Natural killer cell (primary cell): ENCODE data around the gene WARS2. TPM values are rescaled to one million over a fixed set of nuclear protein-coding genes. Genes with fewer than 3 reads are reported as not detected.

Source experiments
- ATAC-seq, 3 donors: fragments of 150-1000 bp in 2 of 3; fragments of 200-7000 bp in 1 of 3; cut with Tn5 transposase; 1 replicate in 1 of 3; 2 replicates in 2 of 3; pipeline ENCODE4 v1.10.0; 2021; ENCODE audit warnings: mild to moderate bottlenecking in 2 of 3, moderate library complexity in 2 of 3
- DNase-seq, 2 donors: peaks; one replicate each; pipeline versions ENCODE4 v3.0.0 to v3.0.0-alpha.2; 2013 to 2021; ENCODE audit warnings: mixed read lengths in 1 of 2
- H3K27ac ChIP-seq: one replicate; pipeline ENCODE4 v1.5.1; 2013; ENCODE audit warnings: mild to moderate bottlenecking, low read length
- H3K27me3 ChIP-seq: one replicate; pipeline ENCODE4 v1.6.1; 2013; ENCODE audit warnings: low read length; ENCODE audit not compliant: control insufficient read depth, insufficient read depth
- H3K36me3 ChIP-seq: one replicate; pipeline ENCODE4 v1.6.1; 2013; ENCODE audit warnings: low read length; ENCODE audit not compliant: control insufficient read depth, insufficient read depth
- H3K4me1 ChIP-seq: one replicate; pipeline ENCODE4 v1.6.1; 2013; ENCODE audit warnings: low read length; ENCODE audit not compliant: control insufficient read depth, insufficient read depth
- H3K4me3 ChIP-seq: one replicate; pipeline ENCODE4 v1.5.1; 2013; ENCODE audit warnings: low read length
- H3K9me3 ChIP-seq: one replicate; pipeline ENCODE4 v1.6.1; 2013; ENCODE audit warnings: low read length; ENCODE audit not compliant: control insufficient read depth, insufficient read depth
- H3K27ac Mint-ChIP-seq, 2 donors: one replicate each; pipeline ENCODE4 v1.8.0; 2022; ENCODE audit warnings: mild to moderate bottlenecking in 2 of 2, mixed read lengths in 2 of 2, moderate library complexity in 1 of 2
- H3K27me3 Mint-ChIP-seq, 2 donors: one replicate each; pipeline ENCODE4 v1.8.0; 2022; ENCODE audit warnings: low read depth in 2 of 2, mixed read lengths in 2 of 2
- H3K36me3 Mint-ChIP-seq: one replicate; pipeline ENCODE4 v1.8.0; 2022; ENCODE audit warnings: mixed read lengths
- H3K4me1 Mint-ChIP-seq, 2 donors: one replicate each; pipeline ENCODE4 v1.8.0; 2022; ENCODE audit warnings: mixed read lengths in 2 of 2
- H3K4me3 Mint-ChIP-seq: one replicate; pipeline ENCODE4 v1.8.0; 2022; ENCODE audit warnings: mild to moderate bottlenecking, moderate library complexity, mixed read lengths
- H3K9me3 Mint-ChIP-seq, 2 donors: one replicate each; pipeline ENCODE4 v1.8.0; 2022; ENCODE audit warnings: mixed read lengths in 2 of 2
- CTCF ChIP-seq: fragments of 200-600 bp; IDR thresholded peaks from one replicate; pipeline ENCODE4 v1.8.0; 2022; ENCODE audit warnings: antibody characterized with exemption
- WGBS: methylation state at CpG from one replicate; pipeline ENCODE4 v1.1.7; 2013; ENCODE audit warnings: missing lambda C conversion rate; ENCODE audit not compliant: insufficient coverage; 5-methylcytosine and 5-hydroxymethylcytosine counted together
- intact Hi-C: fragments of 100-400 bp; cut with micrococcal nuclease; formaldehyde crosslinking; loops from one replicate; pipeline ENCODE4 v1.14.2; 2022
- total RNA-seq, 4 donors: library from RNA; stranded (reverse); fragments of 120-200 nt in 1 of 4; gene quantifications; one replicate each; pipeline versions ENCODE4 v1.2.3 to v1.2.4, GENCODE V29; 2013 to 2022

The WARS2 gene
- total RNA-seq, 3 donors from 2014 or later (not counting 1 experiment from before 2014, with no cell fraction given), result 24.3 to 46.3 (median 41.0) TPM

GRCh38 chr1:119015547-119015946, 124.9 kb downstream of the WARS2 start:
- no peaks in the 10 kb centered on the region for H3K4me1 ChIP-seq

GRCh38 chr1:119012383-119012782, 128.1 kb downstream of the WARS2 start:
- H3K27me3 Mint-ChIP-seq, result peaks cover 35 to 39% of the 10 kb centered on the region in 2 donors
- H3K27ac Mint-ChIP-seq, result no peak overlapping the region
- H3K4me3 Mint-ChIP-seq, result no peak overlapping the region
- ATAC-seq (no peak), DNase-seq (no peak)
- H3K27ac ChIP-seq, result no peak overlapping the region
- peaks cover 16% of the 10 kb centered on the region for H3K27me3 ChIP-seq
- H3K9me3 Mint-ChIP-seq, result peaks cover 4 to 10% of the 10 kb centered on the region in 2 donors
- peaks cover 27% of the 10 kb centered on the region for H3K36me3 Mint-ChIP-seq
- H3K36me3 ChIP-seq, result no peaks in the 10 kb centered on the region
- H3K4me1 ChIP-seq, result peaks cover 9% of the 10 kb centered on the region
- intact Hi-C loops, result no loop called here
- H3K9me3 ChIP-seq, result peaks cover 2% of the 10 kb centered on the region
- peaks cover 11 to 13% of the 10 kb centered on the region in 2 donors for H3K4me1 Mint-ChIP-seq
- TF ChIP-seq CTCF, result no peak
- WGBS, result 89% methylated on average over 5 of the region's 5 CpGs
- H3K4me3 ChIP-seq, result no peak overlapping the region

More at GRCh38 chr1:119015547-119015946, 124.9 kb downstream of the WARS2 start:
- no peaks in the 10 kb centered on the region for H3K27me3 ChIP-seq
- no peak overlapping the region for H3K27ac Mint-ChIP-seq
- H3K4me3 Mint-ChIP-seq, result no peak overlapping the region
- H3K27me3 Mint-ChIP-seq, result peaks cover 15 to 20% of the 10 kb centered on the region in 2 donors
- H3K4me3 ChIP-seq, result no peak overlapping the region
- peaks cover 26% of the 10 kb centered on the region for H3K36me3 Mint-ChIP-seq
- intact Hi-C loops, result no loop called here
- no peak for DNase-seq
- no peaks in the 10 kb centered on the region for H3K4me1 Mint-ChIP-seq
- no peak for ATAC-seq
- H3K9me3 ChIP-seq, result no peaks in the 10 kb centered on the region
- no peak overlapping the region for H3K27ac ChIP-seq
- no peak for TF ChIP-seq CTCF
- H3K9me3 Mint-ChIP-seq, result peaks cover 15 to 17% of the 10 kb centered on the region in 2 donors
- WGBS, result 100% methylated on average over 2 of the region's 2 CpGs
- H3K36me3 ChIP-seq, result no peaks in the 10 kb centered on the region

GRCh38 chr1:119011706-119012105, 128.7 kb downstream of the WARS2 start:
- ATAC-seq (no peak), DNase-seq (no peak)
- Mint-ChIP-seq H3K4me3 (no peak overlapping the region), H3K9me3 (peaks cover 4 to 10% of the 10 kb centered on the region in 2 donors), H3K36me3 (peaks cover 27% of the 10 kb centered on the region), H3K4me1 (peaks cover 11 to 13% of the 10 kb centered on the region in 2 donors), H3K27me3 (peaks cover 35 to 39% of the 10 kb centered on the region in 2 donors), H3K27ac (no peak overlapping the region)
- H3K4me1 ChIP-seq, result peaks cover 14% of the 10 kb centered on the region
- H3K9me3 ChIP-seq, result peaks cover 4% of the 10 kb centered on the region
- TF ChIP-seq CTCF, result no peak
- intact Hi-C loops, result no loop called here
- H3K27ac ChIP-seq, result no peak overlapping the region
- no peak overlapping the region for H3K4me3 ChIP-seq
- H3K27me3 ChIP-seq, result peaks cover 20% of the 10 kb centered on the region
- H3K36me3 ChIP-seq, result no peaks in the 10 kb centered on the region
- 100% methylated on average over 3 of the region's 3 CpGs for WGBS

GRCh38 chr1:119011116-119011515, 129.3 kb downstream of the WARS2 start:
- H3K4me3 ChIP-seq, result no peak overlapping the region
- ATAC-seq, result no peak
- no peak for DNase-seq
- peaks cover 8% of the 10 kb centered on the region for H3K9me3 ChIP-seq
- H3K4me3 Mint-ChIP-seq, result no peak overlapping the region
- H3K9me3 Mint-ChIP-seq, result peaks cover 4 to 10% of the 10 kb centered on the region in 2 donors
- no peak overlapping the region for H3K27ac ChIP-seq
- H3K27me3 ChIP-seq, result peaks cover 26% of the 10 kb centered on the region
- no peak overlapping the region for H3K27ac Mint-ChIP-seq
- H3K27me3 Mint-ChIP-seq, result peaks cover 38 to 45% of the 10 kb centered on the region in 2 donors
- H3K4me1 ChIP-seq, result peaks cover 14% of the 10 kb centered on the region
- TF ChIP-seq CTCF, result no peak
- intact Hi-C loops, result no loop called here
- 100% methylated on average over 2 of the region's 2 CpGs for WGBS
- peaks cover 27% of the 10 kb centered on the region for H3K36me3 Mint-ChIP-seq
- H3K4me1 Mint-ChIP-seq, result peaks cover 11 to 13% of the 10 kb centered on the region in 2 donors
- H3K36me3 ChIP-seq, result no peaks in the 10 kb centered on the region
